Effector CD4-positive, alpha-beta T cell (primary cell): ENCODE results near the gene LRRC45.
A peak's percentile ranks its signal among the peaks of the same experiment; 100 is the strongest.

Experiments
- DNase-seq: peaks from one replicate; pipeline ENCODE4 v3.0.0-alpha.2; 2020

The LRRC45 gene

GRCh38 chr17:82053556-82054263, 30.6 kb downstream of the LRRC45 start:
- DNase-seq: no peak

GRCh38 chr17:82054351-82055022, 31.4 kb downstream of the LRRC45 start:
- DNase-seq: peak; percentile 1

GRCh38 chr17:82055023-82055964, 32.2 kb downstream of the LRRC45 start:
- no peak for DNase-seq

- no peak for DNase-seq
Measured at GRCh38 chr17:82055965-82056728, 33.0 kb downstream of the LRRC45 start.

GRCh38 chr17:82056729-82057621, 33.9 kb downstream of the LRRC45 start:
- peak; percentile 1 for DNase-seq

- no peak for DNase-seq
Measured at GRCh38 chr17:82058230-82058854, 35.2 kb downstream of the LRRC45 start.

GRCh38 chr17:82058855-82059249, 35.7 kb downstream of the LRRC45 start:
- no peak for DNase-seq

GRCh38 chr17:82059272-82060000, 36.3 kb downstream of the LRRC45 start:
- DNase-seq: no peak

GRCh38 chr17:82060001-82060380, 36.9 kb downstream of the LRRC45 start:
- DNase-seq: no peak

GRCh38 chr17:82060614-82061013, 37.5 kb downstream of the LRRC45 start:
- no peak for DNase-seq

GRCh38 chr17:82061047-82061925, 38.2 kb downstream of the LRRC45 start:
- DNase-seq: no peak

GRCh38 chr17:82062076-82062983, 39.2 kb downstream of the LRRC45 start:
- DNase-seq: no peak

GRCh38 chr17:82062984-82063368, 39.9 kb downstream of the LRRC45 start:
- no peak for DNase-seq

- DNase-seq: no peak
Measured at GRCh38 chr17:82063424-82064415, 40.6 kb downstream of the LRRC45 start.

- no peak for DNase-seq
Measured at GRCh38 chr17:82064433-82065192, 41.5 kb downstream of the LRRC45 start.

- no peak for DNase-seq
Measured at GRCh38 chr17:82065193-82065637, 42.1 kb downstream of the LRRC45 start.
